ENCODE results near the gene TACSTD2. TPM values are rescaled to one million over a fixed set of nuclear protein-coding genes. Genes with fewer than 3 reads are reported as not detected.
"Not testable (repeated sequence)": the region's sequence is repeated elsewhere in the genome, so short reads cannot be mapped to it uniquely, and the experiment has no call there.

TACSTD2 gene
- total RNA-seq, 2 donors from 2014 or later = 219 to 310 TPM

- intact Hi-C loops (cut with DNase I) = no loop called here
- Histone ChIP-seq H3K4me1 (replicated peaks) (no peaks in the 10 kb centered on the region), H3K36me3 (no peaks in the 10 kb centered on the region), H3K4me3 (no peak overlapping the region), H3K9me3 (no peaks in the 10 kb centered on the region), H3K27me3 (replicated peaks; ENCODE audit: insufficient read depth) (no peaks in the 10 kb centered on the region), H3K27ac (no peak overlapping the region)
- DNase-seq (ENCODE audit: low spot score) = no peak
- TF ChIP-seq POLR2A (IDR thresholded peaks at IDR 0.05) (no peak), CTCF (IDR thresholded peaks at IDR 0.05) (no peak), POLR2AphosphoS5 (IDR thresholded peaks at IDR 0.05) (no peak)
These were observed 7.0 kb downstream of the TACSTD2 start for GRCh38 chr1:58570094-58570493.

GRCh38 chr1:58568911-58569310 is 8.1 kb downstream of the TACSTD2 start:
- DNase-seq (ENCODE audit: low spot score) = no peak
- WGBS = 72% methylated on average over 5 of the region's 5 CpGs
- H3K4me1 ChIP-seq (replicated peaks) = no peaks in the 10 kb centered on the region
- no peak overlapping the region for H3K4me3 ChIP-seq
- H3K27me3 ChIP-seq (replicated peaks; ENCODE audit: insufficient read depth) = no peaks in the 10 kb centered on the region
- intact Hi-C loops (cut with DNase I) = no loop called here
- TF ChIP-seq POLR2A (IDR thresholded peaks at IDR 0.05) (no peak), POLR2AphosphoS5 (IDR thresholded peaks at IDR 0.05) (no peak), CTCF (IDR thresholded peaks at IDR 0.05) (no peak)
- H3K9me3 ChIP-seq = no peaks in the 10 kb centered on the region
- no peak overlapping the region for H3K27ac ChIP-seq
- H3K36me3 ChIP-seq = no peaks in the 10 kb centered on the region

- Histone ChIP-seq H3K36me3 (no peaks in the 10 kb centered on the region), H3K4me1 (replicated peaks) (no peaks in the 10 kb centered on the region), H3K4me3 (no peak overlapping the region), H3K9me3 (no peaks in the 10 kb centered on the region), H3K27ac (no peak overlapping the region), H3K27me3 (replicated peaks; ENCODE audit: insufficient read depth) (no peaks in the 10 kb centered on the region)
- TF ChIP-seq CTCF (IDR thresholded peaks at IDR 0.05) = no peak
- DNase-seq (ENCODE audit: low spot score) = no peak
- intact Hi-C loops (cut with DNase I) = no loop called here
- 65% methylated on average over 4 of the region's 4 CpGs for WGBS
These were observed 8.7 kb downstream of the TACSTD2 start for GRCh38 chr1:58568271-58568860.

- H3K27ac ChIP-seq = no peak overlapping the region
- DNase-seq (ENCODE audit: low spot score) = no peak
- no peaks in the 10 kb centered on the region for H3K27me3 ChIP-seq (replicated peaks; ENCODE audit: insufficient read depth)
- intact Hi-C loops (cut with DNase I) = no loop called here
- H3K9me3 ChIP-seq = no peaks in the 10 kb centered on the region
- 95% methylated on average over 3 of the region's 3 CpGs for WGBS
- H3K4me3 ChIP-seq = no peak overlapping the region
- TF ChIP-seq CTCF (IDR thresholded peaks at IDR 0.05) (no peak), POLR2AphosphoS5 (IDR thresholded peaks at IDR 0.05) (no peak), POLR2A (IDR thresholded peaks at IDR 0.05) (no peak)
- H3K36me3 ChIP-seq = no peaks in the 10 kb centered on the region
- no peaks in the 10 kb centered on the region for H3K4me1 ChIP-seq (replicated peaks)
These were observed 10.7 kb downstream of the TACSTD2 start for GRCh38 chr1:58566339-58566738.

GRCh38 chr1:58563715-58564114 is 13.3 kb downstream of the TACSTD2 start:
- H3K27me3 ChIP-seq (replicated peaks; ENCODE audit: insufficient read depth); H3K27ac ChIP-seq; H3K4me3 ChIP-seq; H3K36me3 ChIP-seq; H3K9me3 ChIP-seq; DNase-seq (ENCODE audit: low spot score); H3K4me1 ChIP-seq (replicated peaks); intact Hi-C loops (cut with DNase I): not testable (repeated sequence)
- 96% methylated on average over 1 of the region's 1 CpG for WGBS
